Kidney (tissue), 14 donors: ENCODE data around the gene CLRN1. TPM values are rescaled to one million over a fixed set of nuclear protein-coding genes. Genes with fewer than 3 reads are reported as not detected.

Experiments used
- DNase-seq, 5 donors: peaks; one replicate each; pipeline ENCODE4 v3.0.0-alpha.2; 2013 to 2020
- FAIRE-seq: peaks from 2 replicates; lab custom pipeline; 2012; peaks lifted over from hg19 to GRCh38; lab: Jason Lieb, UNC
- H3K27ac ChIP-seq, 2 donors: one replicate each; pipeline ENCODE4 v1.7.0; 2013; ENCODE audit warnings: low read depth in 2 of 2, low read length in 2 of 2, inconsistent platforms in 1 of 2
- H3K27me3 ChIP-seq: one replicate; pipeline ENCODE4 v1.7.1; 2013; ENCODE audit warnings: low read length, inconsistent platforms; ENCODE audit not compliant: control insufficient read depth, insufficient read depth
- H3K36me3 ChIP-seq, 3 donors: one replicate each; pipeline versions ENCODE4 v1.7.0 to v1.7.1; 2013; ENCODE audit warnings: low read length in 3 of 3, control low read depth in 1 of 3, inconsistent platforms in 1 of 3; ENCODE audit not compliant: insufficient read depth in 3 of 3, control insufficient read depth in 2 of 3
- H3K4me1 ChIP-seq, 3 donors: one replicate each; pipeline versions ENCODE4 v1.7.0 to v1.7.1; 2013; ENCODE audit warnings: low read length in 3 of 3, inconsistent platforms in 1 of 3, low read depth in 1 of 3; ENCODE audit not compliant: control insufficient read depth in 2 of 3, insufficient read depth in 2 of 3
- H3K4me3 ChIP-seq, 3 donors: one replicate each; pipeline versions ENCODE4 v1.7.0 to v1.8.1; 2013; ENCODE audit warnings: low read length in 3 of 3, control low read depth in 1 of 3, inconsistent platforms in 1 of 3
- H3K9ac ChIP-seq, 3 donors: one replicate each; pipeline versions ENCODE4 v1.7.0 to v1.7.1; 2013; ENCODE audit warnings: low read length in 3 of 3, control low read depth in 1 of 3, inconsistent platforms in 1 of 3
- H3K9me3 ChIP-seq, 3 donors: one replicate each; pipeline versions ENCODE4 v1.7.0 to v1.7.1; 2013; ENCODE audit warnings: low read length in 3 of 3, control low read depth in 1 of 3, inconsistent platforms in 1 of 3; ENCODE audit not compliant: control insufficient read depth in 2 of 3, insufficient read depth in 1 of 3
- intact Hi-C: fragments of 100-400 bp; cut with DNase I; formaldehyde crosslinking; loops from one replicate; pipeline ENCODE4 v1.11.1; 2022
- polyA plus RNA-seq: library from polyadenylated mRNA; stranded (reverse); fragments of 350-450 nt; fragmentation: Illumina TruSeq; extraction: RNeasy Lipid Tissue Mini Kit (QIAGEN cat#74804); gene quantifications from one replicate; pipeline ENCODE4 v1.2.3, GENCODE V29; 2014; ENCODE audit warnings: low read depth, low replicate concordance; ENCODE audit not compliant: insufficient read depth
- total RNA-seq: library from RNA; stranded (reverse); fragmentation: NEBNext Ultra II Directional; extraction: Animal tissue kit (Norgen Biotek cat#: 25700); gene quantifications from one replicate; pipeline ENCODE4 v1.2.1, GENCODE V29; 2021
- TF ChIP-seq, protein P1 (sequence below): IDR thresholded peaks from 3 replicates; pipeline ENCODE4 v1.5.1; 2012; ENCODE audit warnings: mild to moderate bottlenecking, moderate library complexity, borderline replicate concordance; ENCODE audit not compliant: insufficient read depth; ENCODE audit errors: extremely low read depth
- donor health status: control.
- donor health status: control.
- donor health status: control.
- donor health status: control.
- donor health status: control.
- donor health status: DM: yes; HTN: yes; CAD: no.
- donor health status: Normal renal cell carcinoma (clear cell type).

CLRN1 gene
- total and polyA plus RNA-seq, 2 donors from 2014 or later, result not detected

DNA sequence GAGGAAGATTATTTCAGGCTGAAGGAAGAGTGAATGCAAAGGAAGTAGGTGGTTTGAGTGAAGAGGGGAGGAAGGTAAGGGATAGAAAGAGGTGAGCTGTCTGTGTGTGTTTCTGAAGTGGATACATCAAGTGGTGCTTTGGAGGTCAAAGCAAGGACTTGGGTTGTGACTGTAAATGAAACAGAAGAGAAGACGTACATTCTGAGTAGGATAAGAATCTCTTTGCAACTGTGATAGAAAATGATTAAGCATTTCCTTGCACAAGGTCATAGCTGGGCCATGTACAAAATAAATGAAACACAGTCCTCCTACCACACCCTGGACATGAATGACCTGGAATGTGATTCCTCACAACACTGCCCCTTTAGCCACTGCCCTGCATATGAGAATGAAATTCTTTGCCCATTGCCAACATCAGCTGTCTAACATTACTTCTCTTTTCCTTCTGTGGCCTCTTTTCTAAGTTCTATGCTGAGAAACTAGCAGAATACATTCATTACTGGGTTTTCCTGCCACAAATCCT lies 39.0 kb downstream of the CLRN1 start:
- H3K9ac ChIP-seq, result no peak overlapping the region
- no peaks in the 10 kb centered on the region for H3K4me1 ChIP-seq
- no peak overlapping the region for H3K27ac ChIP-seq
- H3K36me3 ChIP-seq, result no peaks in the 10 kb centered on the region
- intact Hi-C loops, result no loop called here
- H3K27me3 ChIP-seq, result no peaks in the 10 kb centered on the region
- DNase-seq, result no peak
- H3K4me3 ChIP-seq, result no peak overlapping the region
- H3K9me3 ChIP-seq, result no peaks in the 10 kb centered on the region
- TF ChIP-seq, protein P1, sequence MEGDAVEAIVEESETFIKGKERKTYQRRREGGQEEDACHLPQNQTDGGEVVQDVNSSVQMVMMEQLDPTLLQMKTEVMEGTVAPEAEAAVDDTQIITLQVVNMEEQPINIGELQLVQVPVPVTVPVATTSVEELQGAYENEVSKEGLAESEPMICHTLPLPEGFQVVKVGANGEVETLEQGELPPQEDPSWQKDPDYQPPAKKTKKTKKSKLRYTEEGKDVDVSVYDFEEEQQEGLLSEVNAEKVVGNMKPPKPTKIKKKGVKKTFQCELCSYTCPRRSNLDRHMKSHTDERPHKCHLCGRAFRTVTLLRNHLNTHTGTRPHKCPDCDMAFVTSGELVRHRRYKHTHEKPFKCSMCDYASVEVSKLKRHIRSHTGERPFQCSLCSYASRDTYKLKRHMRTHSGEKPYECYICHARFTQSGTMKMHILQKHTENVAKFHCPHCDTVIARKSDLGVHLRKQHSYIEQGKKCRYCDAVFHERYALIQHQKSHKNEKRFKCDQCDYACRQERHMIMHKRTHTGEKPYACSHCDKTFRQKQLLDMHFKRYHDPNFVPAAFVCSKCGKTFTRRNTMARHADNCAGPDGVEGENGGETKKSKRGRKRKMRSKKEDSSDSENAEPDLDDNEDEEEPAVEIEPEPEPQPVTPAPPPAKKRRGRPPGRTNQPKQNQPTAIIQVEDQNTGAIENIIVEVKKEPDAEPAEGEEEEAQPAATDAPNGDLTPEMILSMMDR, result no peak
- FAIRE-seq, result no peak

DNA sequence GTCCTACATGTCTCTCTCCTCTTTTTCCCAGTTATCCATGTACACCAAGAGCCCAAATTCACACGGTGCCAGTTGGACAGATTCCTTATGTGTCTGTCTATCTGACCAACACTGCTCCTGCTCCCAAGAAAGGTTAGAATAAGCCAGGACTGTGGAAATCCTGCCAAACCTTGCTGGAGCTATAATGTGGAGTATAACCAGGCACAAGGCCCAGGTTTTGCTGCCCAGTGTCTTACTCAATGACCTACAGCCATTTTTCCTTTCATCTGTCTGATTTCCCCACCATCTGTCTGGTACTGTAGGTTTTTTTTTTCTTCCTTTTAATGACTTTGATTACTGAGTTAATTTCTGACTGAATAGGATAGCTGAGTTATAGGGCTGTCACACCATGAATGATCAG lies 40.8 kb downstream of the CLRN1 start:
- Histone ChIP-seq H3K27me3 (no peaks in the 10 kb centered on the region), H3K4me1 (no peaks in the 10 kb centered on the region), H3K27ac (no peak overlapping the region), H3K4me3 (no peak overlapping the region), H3K9me3 (no peaks in the 10 kb centered on the region), H3K36me3 (no peaks in the 10 kb centered on the region), H3K9ac (no peak overlapping the region)
- TF ChIP-seq, protein P1, result no peak
- intact Hi-C loops, result no loop called here
- DNase-seq, result no peak
- no peak for FAIRE-seq

DNA sequence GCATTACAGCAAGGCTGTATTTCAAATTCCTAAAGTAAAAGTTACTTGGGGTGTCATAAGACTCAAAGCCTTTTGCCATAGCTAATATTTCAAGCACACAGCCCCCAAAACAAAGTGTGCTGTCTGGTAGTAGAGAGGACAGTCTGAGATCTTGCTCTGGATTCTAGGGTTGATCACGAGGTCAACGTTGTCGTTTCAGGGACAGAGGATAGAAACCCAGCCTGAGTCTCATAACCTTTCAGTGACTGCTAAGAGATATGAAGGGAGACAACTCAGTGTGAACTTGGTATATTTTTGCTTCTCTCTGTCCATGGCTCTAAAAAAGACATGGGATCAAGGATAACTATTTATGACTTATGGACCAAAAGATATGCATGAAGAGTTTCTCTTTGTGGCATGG lies 41.7 kb downstream of the CLRN1 start:
- TF ChIP-seq, protein P1, result no peak
- FAIRE-seq (no peak), DNase-seq (no peak)
- Histone ChIP-seq H3K4me1 (no peaks in the 10 kb centered on the region), H3K27me3 (no peaks in the 10 kb centered on the region), H3K27ac (no peak overlapping the region), H3K9ac (no peak overlapping the region), H3K36me3 (no peaks in the 10 kb centered on the region), H3K9me3 (no peaks in the 10 kb centered on the region), H3K4me3 (no peak overlapping the region)
- intact Hi-C loops, result no loop called here

DNA sequence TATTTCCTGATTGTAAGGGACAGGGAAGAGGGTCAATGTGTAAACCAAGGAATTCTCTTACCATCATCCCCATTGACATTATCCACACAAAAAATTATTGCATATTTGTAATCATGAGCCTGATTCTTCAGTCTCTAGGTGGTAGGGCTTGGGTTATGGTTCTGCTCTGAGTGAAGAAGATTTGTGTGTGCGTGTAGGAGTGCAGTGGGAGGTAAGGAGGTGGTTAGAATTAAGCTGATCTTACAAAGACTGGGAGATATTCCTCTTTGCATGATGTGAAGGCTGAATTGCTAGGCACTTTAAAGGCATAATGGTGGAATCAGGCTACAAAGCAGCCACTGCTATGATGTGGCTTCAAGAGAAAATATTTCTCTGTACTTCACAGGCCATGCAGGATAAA lies 44.3 kb downstream of the CLRN1 start:
- Histone ChIP-seq H3K9me3 (no peaks in the 10 kb centered on the region), H3K4me1 (no peaks in the 10 kb centered on the region), H3K36me3 (no peaks in the 10 kb centered on the region), H3K27me3 (no peaks in the 10 kb centered on the region), H3K9ac (no peak overlapping the region), H3K27ac (no peak overlapping the region), H3K4me3 (no peak overlapping the region)
- intact Hi-C loops, result no loop called here
- FAIRE-seq (no peak), DNase-seq (no peak)
- TF ChIP-seq, protein P1, result no peak
